ENCODE data around the gene RBM42. TPM values are rescaled to one million over a fixed set of nuclear protein-coding genes. Genes with fewer than 3 reads are reported as not detected.

RBM42 gene
- total RNA-seq, 1 donor, result 41.0 TPM

DNA sequence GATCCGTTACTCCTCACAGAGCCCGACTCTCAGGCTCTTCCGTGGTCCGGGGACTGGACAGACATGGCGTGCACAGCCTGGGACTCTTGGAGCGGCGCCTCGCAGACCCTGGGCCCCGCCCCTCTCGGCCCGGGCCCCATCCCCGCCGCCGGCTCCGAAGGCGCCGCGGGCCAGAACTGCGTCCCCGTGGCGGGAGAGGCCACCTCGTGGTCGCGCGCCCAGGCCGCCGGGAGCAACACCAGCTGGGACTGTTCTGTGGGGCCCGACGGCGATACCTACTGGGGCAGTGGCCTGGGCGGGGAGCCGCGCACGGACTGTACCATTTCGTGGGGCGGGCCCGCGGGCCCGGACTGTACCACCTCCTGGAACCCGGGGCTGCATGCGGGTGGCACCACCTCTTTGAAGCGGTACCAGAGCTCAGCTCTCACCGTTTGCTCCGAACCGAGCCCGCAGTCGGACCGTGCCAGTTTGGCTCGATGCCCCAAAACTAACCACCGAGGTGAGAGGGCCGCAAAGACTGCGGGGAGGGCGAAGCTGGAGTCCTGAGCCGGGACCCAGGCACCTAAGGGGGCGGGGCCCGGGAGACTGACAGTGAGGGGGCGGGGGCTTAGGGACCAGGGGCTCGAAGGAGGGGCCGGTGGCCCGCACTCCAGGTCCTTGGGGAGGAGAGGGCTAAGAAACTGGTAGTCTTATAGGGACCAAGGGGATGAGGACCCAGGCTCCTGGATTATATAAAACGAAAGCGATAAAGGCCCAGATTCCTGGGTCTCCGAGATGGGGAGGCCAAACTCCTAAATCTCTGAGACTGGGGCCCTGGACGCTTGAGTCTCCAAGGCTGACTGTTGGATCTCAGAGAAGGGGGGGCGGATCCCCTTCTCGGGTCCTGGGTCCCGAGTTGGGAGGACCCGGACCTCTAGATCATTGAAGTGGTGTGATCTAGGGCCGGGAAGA, 14.7 kb downstream of the RBM42 start:
- H3K4me3 ChIP-seq (ENCODE audit: low read depth, low read length), result peak overlapping the region; percentile 68
- DNase-seq (ENCODE audit: low read depth), result peak; percentile 79
- TF ChIP-seq, protein P1, sequence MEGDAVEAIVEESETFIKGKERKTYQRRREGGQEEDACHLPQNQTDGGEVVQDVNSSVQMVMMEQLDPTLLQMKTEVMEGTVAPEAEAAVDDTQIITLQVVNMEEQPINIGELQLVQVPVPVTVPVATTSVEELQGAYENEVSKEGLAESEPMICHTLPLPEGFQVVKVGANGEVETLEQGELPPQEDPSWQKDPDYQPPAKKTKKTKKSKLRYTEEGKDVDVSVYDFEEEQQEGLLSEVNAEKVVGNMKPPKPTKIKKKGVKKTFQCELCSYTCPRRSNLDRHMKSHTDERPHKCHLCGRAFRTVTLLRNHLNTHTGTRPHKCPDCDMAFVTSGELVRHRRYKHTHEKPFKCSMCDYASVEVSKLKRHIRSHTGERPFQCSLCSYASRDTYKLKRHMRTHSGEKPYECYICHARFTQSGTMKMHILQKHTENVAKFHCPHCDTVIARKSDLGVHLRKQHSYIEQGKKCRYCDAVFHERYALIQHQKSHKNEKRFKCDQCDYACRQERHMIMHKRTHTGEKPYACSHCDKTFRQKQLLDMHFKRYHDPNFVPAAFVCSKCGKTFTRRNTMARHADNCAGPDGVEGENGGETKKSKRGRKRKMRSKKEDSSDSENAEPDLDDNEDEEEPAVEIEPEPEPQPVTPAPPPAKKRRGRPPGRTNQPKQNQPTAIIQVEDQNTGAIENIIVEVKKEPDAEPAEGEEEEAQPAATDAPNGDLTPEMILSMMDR (IDR thresholded peaks at IDR 0.05; ENCODE audit: insufficient read depth, low read depth, low read length), result no peak

DNA sequence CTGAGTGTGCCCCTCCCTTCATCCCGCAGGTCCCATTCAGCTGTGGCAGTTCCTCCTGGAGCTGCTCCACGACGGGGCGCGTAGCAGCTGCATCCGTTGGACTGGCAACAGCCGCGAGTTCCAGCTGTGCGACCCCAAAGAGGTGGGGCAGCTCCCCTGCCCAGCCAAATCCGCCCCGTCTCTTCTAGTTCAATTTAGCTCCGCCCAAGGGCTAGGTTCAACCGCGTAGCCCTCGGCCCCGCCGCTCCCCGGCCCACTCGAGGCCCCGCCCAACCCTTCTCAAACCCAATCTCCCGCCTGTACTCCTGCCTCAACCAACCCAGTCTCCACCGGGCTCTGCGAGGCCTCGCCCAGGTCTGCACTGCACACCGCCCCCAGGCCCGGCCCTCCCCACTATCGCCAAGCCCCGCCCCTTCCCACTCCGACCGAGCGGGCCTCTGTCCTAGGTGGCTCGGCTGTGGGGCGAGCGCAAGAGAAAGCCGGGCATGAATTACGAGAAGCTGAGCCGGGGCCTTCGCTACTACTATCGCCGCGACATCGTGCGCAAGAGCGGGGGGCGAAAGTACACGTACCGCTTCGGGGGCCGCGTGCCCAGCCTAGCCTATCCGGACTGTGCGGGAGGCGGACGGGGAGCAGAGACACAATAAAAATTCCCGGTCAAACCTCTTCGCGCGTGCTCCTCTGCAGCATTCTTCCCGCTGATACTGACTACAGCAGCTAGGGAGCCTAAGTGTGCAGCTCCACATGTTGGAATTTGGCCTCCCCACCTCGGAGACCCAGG, 15.6 kb downstream of the RBM42 start:
- TF ChIP-seq, protein P1 (IDR thresholded peaks at IDR 0.05; ENCODE audit: insufficient read depth, low read depth, low read length), result no peak
- peak; percentile 95 for DNase-seq (ENCODE audit: low read depth)
- peak overlapping the region; percentile 68 for H3K4me3 ChIP-seq (ENCODE audit: low read depth, low read length)

DNA sequence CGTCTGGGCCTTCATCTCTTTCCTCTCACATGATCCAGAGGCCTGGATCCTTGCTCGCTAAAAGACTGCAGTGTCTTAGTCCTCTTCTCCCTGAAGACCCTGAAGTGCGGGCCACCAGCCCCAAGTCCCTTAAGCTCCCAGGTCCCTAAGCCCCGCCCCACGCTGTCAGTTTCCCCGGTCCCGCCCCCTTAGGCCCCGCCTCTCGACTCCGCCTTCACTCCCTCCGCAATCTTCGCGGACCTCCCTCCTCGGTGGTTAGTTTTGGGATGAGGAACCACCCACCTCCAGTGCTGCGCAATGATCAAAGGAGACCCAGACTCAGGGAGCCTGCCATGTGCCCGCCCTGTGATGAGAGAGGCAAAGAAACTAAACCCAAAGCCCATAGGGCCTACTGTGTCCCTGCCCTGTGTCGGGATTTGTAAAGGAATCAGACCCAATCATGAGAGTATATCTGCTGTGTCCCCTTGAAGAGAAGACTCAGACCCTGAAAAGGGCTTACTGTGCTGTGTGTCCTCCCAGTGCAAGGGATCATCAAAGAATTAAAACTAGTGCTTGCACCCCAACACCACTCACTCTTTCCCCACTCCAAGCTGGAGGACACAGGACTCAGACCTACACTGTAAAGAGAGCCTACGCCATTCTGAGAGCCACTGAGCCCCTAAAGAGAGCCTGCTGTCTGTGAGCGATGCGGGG, 16.3 kb downstream of the RBM42 start:
- H3K4me3 ChIP-seq (ENCODE audit: low read depth, low read length), result peak overlapping the region; percentile 68
- TF ChIP-seq, protein P1 (IDR thresholded peaks at IDR 0.05; ENCODE audit: insufficient read depth, low read depth, low read length), result no peak
- DNase-seq (ENCODE audit: low read depth), result peak; percentile 63

DNA sequence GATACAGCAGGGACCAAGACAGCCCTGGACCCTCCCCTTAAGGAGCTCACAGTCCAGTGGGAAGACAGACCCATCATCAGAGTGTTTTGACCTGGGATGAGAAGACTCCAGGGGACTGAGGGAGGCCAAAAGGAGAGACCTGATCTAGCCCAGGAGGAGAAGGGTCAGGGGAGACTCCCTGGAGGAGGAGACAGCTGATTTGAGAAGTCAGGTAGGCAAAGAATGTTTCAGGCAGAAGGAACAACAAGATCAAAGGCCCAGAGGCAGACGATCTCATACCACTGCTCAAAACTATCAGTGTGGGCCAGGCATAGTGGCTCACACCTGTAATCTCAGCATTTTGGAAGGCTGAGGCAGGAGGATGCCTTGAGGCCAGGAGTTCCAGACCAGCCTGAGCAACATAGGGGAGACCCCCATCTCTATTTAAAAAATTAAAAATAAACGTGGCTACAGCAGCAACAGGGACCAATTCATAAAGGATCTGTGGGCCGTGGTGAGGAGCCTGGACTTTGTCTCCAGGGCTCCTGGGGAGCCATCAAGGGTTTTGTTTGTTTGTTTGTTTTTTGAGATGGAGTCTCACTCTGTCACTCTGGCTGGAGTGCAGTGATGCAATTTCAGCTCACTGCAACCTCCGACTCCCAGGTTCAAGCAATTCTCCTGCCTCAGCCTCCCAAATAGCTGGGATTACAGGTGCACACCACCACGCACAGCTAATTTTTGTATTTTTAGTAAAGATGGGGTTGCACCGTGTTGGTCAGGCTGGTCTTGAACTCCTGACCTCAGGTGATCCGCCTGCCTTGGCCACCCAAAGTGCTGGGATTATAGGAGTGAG, 17.1 kb downstream of the RBM42 start:
- DNase-seq (ENCODE audit: low read depth), result no peak
- TF ChIP-seq, protein P1 (IDR thresholded peaks at IDR 0.05; ENCODE audit: insufficient read depth, low read depth, low read length), result no peak
- no peak overlapping the region for H3K4me3 ChIP-seq (ENCODE audit: low read depth, low read length)

DNA sequence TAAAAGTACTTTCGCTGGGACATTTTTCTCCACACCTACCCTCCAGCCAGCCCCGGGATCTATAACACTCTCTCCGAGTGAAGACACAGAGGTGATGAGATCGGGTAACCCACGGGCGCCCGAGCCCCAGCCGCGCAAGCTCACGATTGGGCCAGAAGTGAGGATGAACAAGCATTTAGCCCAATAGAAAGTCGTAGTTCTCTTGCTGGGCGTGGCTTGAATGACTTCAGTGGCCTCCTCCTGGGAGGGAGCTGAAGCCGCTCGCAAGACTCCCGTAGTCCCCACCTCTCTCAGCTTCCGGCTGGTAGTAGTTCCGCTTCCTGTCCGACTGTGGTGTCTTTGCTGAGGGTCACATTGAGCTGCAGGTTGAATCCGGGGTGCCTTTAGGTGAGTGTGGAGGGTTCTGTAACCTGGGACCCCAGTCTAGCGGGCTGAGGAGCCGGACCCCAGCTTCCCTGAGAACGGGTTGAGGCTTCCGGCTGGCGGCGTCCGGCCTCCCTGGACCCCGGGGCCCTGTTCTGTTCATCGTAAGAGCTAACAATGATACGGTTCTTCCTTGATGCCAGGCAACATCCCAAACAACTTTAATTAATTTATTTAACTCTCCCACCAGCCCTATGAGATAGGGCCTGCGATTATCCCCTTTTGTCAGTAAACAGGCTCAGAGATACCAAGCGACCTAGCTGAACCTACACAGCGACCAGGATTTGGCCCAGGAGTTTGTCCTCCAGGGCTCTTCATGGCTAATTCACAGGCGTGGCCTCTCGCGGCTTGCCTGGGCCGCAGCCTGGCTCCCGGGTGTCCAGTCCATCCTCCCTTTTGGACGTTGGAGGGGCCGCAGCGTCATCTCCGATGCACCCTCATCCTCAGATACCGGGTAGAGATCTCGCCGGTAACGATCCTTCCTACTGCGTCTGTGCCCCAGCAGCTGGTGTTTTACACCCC, 19.5 kb downstream of the RBM42 start, which contains the start of gene COX6B1:
COX6B1 (plus strand) TSS at position 307 of the 945 bp plus-strand sequence. CDS start 2,921 bp downstream, outside the sequence.
- H3K4me3 ChIP-seq (ENCODE audit: low read depth, low read length), result peak within 1 kb of the TSS; percentile 86
- DNase-seq (ENCODE audit: low read depth), result peak; percentile 96
- TF ChIP-seq, protein P1 (IDR thresholded peaks at IDR 0.05; ENCODE audit: insufficient read depth, low read depth, low read length), result no peak
